Measurements from ENCODE around the gene GPATCH1. TPM values are rescaled to one million over a fixed set of nuclear protein-coding genes. Genes with fewer than 3 reads are reported as not detected.

Gene GPATCH1
- total RNA-seq, 4 donors from 2014 or later: under 0.01 to 13.1 (median 7.4) TPM

DNA sequence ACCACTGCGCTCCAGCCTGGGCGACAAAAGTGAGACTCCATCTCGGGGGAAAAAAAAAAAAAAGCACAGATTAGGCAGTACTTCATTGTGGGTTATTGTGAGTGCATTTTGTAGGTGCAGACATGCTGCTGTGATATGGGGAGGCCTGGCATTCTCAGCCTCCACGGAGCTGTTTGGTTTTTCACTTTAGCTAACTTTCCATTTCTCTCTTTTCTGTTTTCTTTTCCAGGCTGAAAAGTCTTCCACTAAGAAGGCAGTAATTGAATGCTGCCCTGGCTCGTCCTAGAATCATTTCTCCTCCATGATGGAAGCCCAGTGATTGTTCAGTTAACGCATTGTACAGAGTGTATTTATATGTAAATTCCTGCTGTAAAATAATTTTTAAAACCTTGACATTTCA lies 48.9 kb downstream of the GPATCH1 start:
- H3K36me3 ChIP-seq: no peaks in the 10 kb centered on the region
- TF ChIP-seq POLR2A (IDR thresholded peaks at IDR 0.05) (no peak), CTCF (IDR thresholded peaks at IDR 0.05) (no peak)
- H3K4me1 ChIP-seq: no peaks in the 10 kb centered on the region
- DNase-seq: no peak
- no peak overlapping the region for H3K27ac ChIP-seq
- H3K9me3 ChIP-seq: no peaks in the 10 kb centered on the region
- no peaks in the 10 kb centered on the region for H3K27me3 ChIP-seq
- intact Hi-C loops (cut with DNase I; ENCODE audit: low total_unique reads): no loop called here
- no peak overlapping the region for H3K4me3 ChIP-seq

GRCh38 chr19:33130433-33130832 lies 49.5 kb downstream of the GPATCH1 start:
- Histone ChIP-seq H3K4me1 (no peaks in the 10 kb centered on the region), H3K4me3 (no peak overlapping the region), H3K36me3 (no peaks in the 10 kb centered on the region), H3K27ac (no peak overlapping the region), H3K27me3 (no peaks in the 10 kb centered on the region), H3K9me3 (no peaks in the 10 kb centered on the region)
- intact Hi-C loops (cut with DNase I; ENCODE audit: low total_unique reads): no loop called here
- DNase-seq: no peak
- no peak for TF ChIP-seq CTCF (IDR thresholded peaks at IDR 0.05)
- TF ChIP-seq POLR2A (IDR thresholded peaks at IDR 0.05): no peak

DNA sequence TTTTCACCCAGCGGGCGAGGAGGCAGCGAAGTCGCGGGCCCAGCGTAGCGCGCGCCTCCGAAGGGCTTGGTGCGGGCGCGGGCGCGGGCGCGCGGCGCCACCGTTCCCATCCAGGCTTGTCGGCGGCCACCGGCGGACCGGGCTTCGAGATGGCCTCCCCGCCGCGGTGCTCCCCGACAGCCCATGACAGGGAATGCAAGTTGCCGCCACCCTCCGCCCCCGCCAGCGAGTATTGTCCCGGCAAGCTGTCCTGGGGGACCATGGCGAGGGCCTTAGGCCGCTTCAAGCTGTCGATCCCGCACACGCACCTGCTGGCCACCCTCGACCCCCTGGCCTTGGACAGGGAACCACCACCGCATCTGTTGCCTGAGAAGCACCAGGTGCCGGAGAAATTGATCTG lies 51.0 kb downstream of the GPATCH1 start, which contains the start of gene WDR88:
Gene WDR88 (plus strand): TSS at position 94 of the 400 bp plus-strand sequence. CDS start 56 bp downstream, at position 150.
- Histone ChIP-seq H3K4me3 (no peak within 1 kb of the TSS), H3K4me1 (no peaks in the 10 kb centered on the region), H3K9me3 (no peaks in the 10 kb centered on the region), H3K27ac (no peak within 1 kb of the TSS), H3K27me3 (no peaks in the 10 kb centered on the region), H3K36me3 (no peaks in the 10 kb centered on the region)
- DNase-seq: no peak
- intact Hi-C loops (cut with DNase I; ENCODE audit: low total_unique reads): no loop called here
- TF ChIP-seq POLR2A (IDR thresholded peaks at IDR 0.05): no peak
- no peak for TF ChIP-seq CTCF (IDR thresholded peaks at IDR 0.05)

DNA sequence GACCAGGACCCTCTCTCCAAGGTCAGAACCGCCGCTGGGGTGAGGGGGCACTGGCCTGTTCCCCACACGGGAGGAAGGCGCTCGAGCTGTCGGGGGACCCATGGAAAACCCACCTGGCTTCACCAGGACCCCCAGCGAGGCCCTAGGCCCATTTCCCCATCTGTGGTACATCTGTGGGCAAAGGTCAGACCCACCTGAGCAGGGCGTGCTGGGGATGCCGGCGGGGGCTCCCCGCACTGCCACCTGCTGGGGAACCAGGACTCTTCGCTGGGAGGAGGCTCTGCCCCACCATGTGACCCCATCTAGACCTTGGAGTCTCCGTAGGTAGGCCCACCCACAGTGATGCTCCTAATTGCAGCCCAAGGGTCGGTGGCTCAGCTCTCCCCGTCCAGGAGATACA lies 51.4 kb downstream of the GPATCH1 start:
- no peak overlapping the region for H3K4me3 ChIP-seq
- no peak overlapping the region for H3K27ac ChIP-seq
- TF ChIP-seq CTCF (IDR thresholded peaks at IDR 0.05): no peak
- no peak for TF ChIP-seq POLR2A (IDR thresholded peaks at IDR 0.05)
- intact Hi-C loops (cut with DNase I; ENCODE audit: low total_unique reads): no loop called here
- DNase-seq: no peak
- H3K4me1 ChIP-seq: no peaks in the 10 kb centered on the region
- no peaks in the 10 kb centered on the region for H3K36me3 ChIP-seq
- no peaks in the 10 kb centered on the region for H3K9me3 ChIP-seq
- no peaks in the 10 kb centered on the region for H3K27me3 ChIP-seq

- no peak overlapping the region for H3K27ac ChIP-seq
- intact Hi-C loops (cut with DNase I; ENCODE audit: low total_unique reads): no loop called here
- H3K4me1 ChIP-seq: no peaks in the 10 kb centered on the region
- DNase-seq: no peak
- TF ChIP-seq CTCF (IDR thresholded peaks at IDR 0.05) (no peak), POLR2A (IDR thresholded peaks at IDR 0.05) (no peak)
- no peaks in the 10 kb centered on the region for H3K27me3 ChIP-seq
- H3K4me3 ChIP-seq: no peak overlapping the region
- no peaks in the 10 kb centered on the region for H3K36me3 ChIP-seq
- no peaks in the 10 kb centered on the region for H3K9me3 ChIP-seq
These were observed 52.6 kb downstream of the GPATCH1 start for GRCh38 chr19:33133438-33134031.

Measured in uterus (tissue), 4 donors.